CD8-positive, alpha-beta memory T cell (primary cell): ENCODE data around the gene STXBP5. TPM values are rescaled to one million over a fixed set of nuclear protein-coding genes. Genes with fewer than 3 reads are reported as not detected.

Experiments
- CTCF ChIA-PET: fragments of 350-600 bp; sonication (Branson Sonifier 250); formaldehyde crosslinking; loops from one replicate; lab custom pipeline; 2021; ENCODE audit warnings: antibody characterized with exemption; lab: Charles Lee
- POLR2A ChIA-PET: fragments of 350-600 bp; sonication (Branson Sonifier 250); formaldehyde crosslinking; loops from one replicate; lab custom pipeline; 2021; ENCODE audit warnings: antibody characterized with exemption; lab: Charles Lee
- DNase-seq, 5 donors: peaks; one replicate each; pipeline versions ENCODE4 v3.0.0 to v3.0.0-alpha.2; 2020 to 2022; ENCODE audit warnings: mixed read lengths in 1 of 5
- H3K27ac ChIP-seq: one replicate; pipeline ENCODE4 v1.7.0; 2013; ENCODE audit warnings: low read depth, mild to moderate bottlenecking, low read length, moderate library complexity
- H3K27me3 ChIP-seq: 2 replicates; pipeline ENCODE4 v1.7.0; 2013; ENCODE audit warnings: low read length, mild to moderate bottlenecking; ENCODE audit not compliant: insufficient read depth, poor library complexity, severe bottlenecking
- H3K36me3 ChIP-seq: 2 replicates; pipeline ENCODE4 v1.7.0; 2013; ENCODE audit warnings: mild to moderate bottlenecking, low read length, moderate library complexity; ENCODE audit not compliant: insufficient read depth
- H3K4me1 ChIP-seq: 2 replicates; pipeline ENCODE4 v1.7.0; 2013; ENCODE audit warnings: mild to moderate bottlenecking, low read length, moderate library complexity; ENCODE audit not compliant: insufficient read depth
- H3K4me3 ChIP-seq: 2 replicates; pipeline ENCODE4 v1.7.0; 2013; ENCODE audit warnings: mild to moderate bottlenecking, low read length
- H3K9me3 ChIP-seq: 2 replicates; pipeline ENCODE4 v1.7.0; 2013; ENCODE audit warnings: mild to moderate bottlenecking, low read length
- H3K27ac Mint-ChIP-seq, 8 donors: one replicate each; pipeline ENCODE4 v1.8.0; 2020 to 2021; ENCODE audit warnings: mixed read lengths in 8 of 8, mild to moderate bottlenecking in 6 of 8, inconsistent platforms in 3 of 8, moderate library complexity in 3 of 8
- H3K27me3 Mint-ChIP-seq, 2 donors: one replicate each; pipeline ENCODE4 v1.8.0; 2020 to 2021; ENCODE audit warnings: mixed read lengths in 2 of 2, mild to moderate bottlenecking in 1 of 2, moderate library complexity in 1 of 2
- H3K36me3 Mint-ChIP-seq, 3 donors: one replicate each; pipeline ENCODE4 v1.8.0; 2020 to 2021; ENCODE audit warnings: mixed read lengths in 3 of 3, inconsistent platforms in 1 of 3, mild to moderate bottlenecking in 1 of 3
- H3K4me1 Mint-ChIP-seq, 3 donors: one replicate each; pipeline ENCODE4 v1.8.0; 2020 to 2021; ENCODE audit warnings: mixed read lengths in 3 of 3, inconsistent platforms in 1 of 3, mild to moderate bottlenecking in 1 of 3
- H3K4me3 Mint-ChIP-seq, 7 donors: one replicate each; pipeline ENCODE4 v1.8.0; 2020 to 2021; ENCODE audit warnings: mixed read lengths in 7 of 7, mild to moderate bottlenecking in 6 of 7, moderate library complexity in 4 of 7, inconsistent platforms in 2 of 7
- H3K9me3 Mint-ChIP-seq, 5 donors: one replicate each; pipeline ENCODE4 v1.8.0; 2020 to 2022; ENCODE audit warnings: mixed read lengths in 5 of 5, mild to moderate bottlenecking in 3 of 5, moderate library complexity in 2 of 5, inconsistent platforms in 1 of 5
- polyA plus RNA-seq: library from polyadenylated mRNA; unstranded; fragments of 300-500 nt; fragmentation: Illumina TruSeq; gene quantifications from one replicate; pipeline ENCODE4 v1.2.3, GENCODE V29; 2021
- total RNA-seq, 2 experiments: library from RNA; stranded (reverse); gene quantifications; one replicate each; pipeline ENCODE4 v1.2.3, GENCODE V29; 2021

Gene STXBP5
- total and polyA plus RNA-seq, 3 experiments from 2014 or later = 8.7 to 32.2 (median 31.1) TPM

GRCh38 chr6:147438758-147439528, 234.7 kb downstream of the STXBP5 start:
- H3K27me3 Mint-ChIP-seq = peaks cover 7 to 23% of the 10 kb centered on the region in 2 donors
- POLR2A ChIA-PET = no interaction called here
- Histone ChIP-seq H3K27ac (no peak overlapping the region), H3K36me3 (no peaks in the 10 kb centered on the region), H3K4me3 (no peak overlapping the region), H3K9me3 (no peaks in the 10 kb centered on the region), H3K27me3 (peaks cover 4% of the 10 kb centered on the region), H3K4me1 (no peaks in the 10 kb centered on the region)
- H3K36me3 Mint-ChIP-seq = no peaks in the 10 kb centered on the region
- no peaks in the 10 kb centered on the region for H3K4me1 Mint-ChIP-seq
- H3K4me3 Mint-ChIP-seq = no peak overlapping the region
- H3K9me3 Mint-ChIP-seq = no peaks in the 10 kb centered on the region
- CTCF ChIA-PET = no interaction called here
- no peak for DNase-seq
- H3K27ac Mint-ChIP-seq = no peak overlapping the region
